ENCODE results near the gene VWA7. TPM values are rescaled to one million over a fixed set of nuclear protein-coding genes. Genes with fewer than 3 reads are reported as not detected.

VWA7 gene
- total and polyA plus RNA-seq, 12 donors, result 0.17 to 8.1 (median 0.68) TPM

DNA sequence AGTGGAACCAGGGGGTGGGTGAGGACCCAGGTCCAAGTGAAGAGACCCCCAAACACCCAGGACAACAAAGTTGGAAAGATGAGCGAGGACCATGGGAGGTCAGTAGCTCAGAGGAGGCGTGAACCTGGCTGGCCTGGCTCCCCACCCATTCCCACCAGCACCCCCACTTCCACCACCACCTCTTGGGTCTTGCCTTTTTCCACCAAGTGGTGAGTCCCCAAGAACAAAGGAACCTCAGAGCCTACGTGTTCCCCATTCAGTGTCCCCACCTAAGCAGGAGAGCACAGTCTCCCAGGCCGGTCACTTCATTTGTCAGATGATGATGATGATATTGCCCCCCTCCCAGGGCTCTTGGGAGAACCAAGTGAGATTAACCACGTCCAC is 531 bp upstream of the VWA7 start:
- Histone ChIP-seq H3K4me1 (replicated peaks in 1 of 2) (peaks cover 6 to 8% of the 10 kb centered on the region in 2 donors), H3K27ac (no peak overlapping the region), H3K4me3 (no peak overlapping the region), H3K9me3 (replicated peaks in 1 of 3) (no peaks in the 10 kb centered on the region), H3K27me3 (no peaks in the 10 kb centered on the region), H3K36me3 (replicated peaks in 1 of 2) (peaks cover 0 to 44% of the 10 kb centered on the region in 2 donors)
- TF ChIP-seq POLR2A (IDR thresholded peaks at IDR 0.05) (no peak), CTCF (IDR thresholded peaks at IDR 0.05) (no peak)
- DNase-seq, result no peak
- WGBS, 4 donors, result 91 to 100% (median 95%) methylated on average over 3 to 5 of the region's 5 CpGs
- intact Hi-C loops (cut with DNase I), result no loop called here

GRCh38 chr6:31776485-31776988 is 591 bp downstream of the VWA7 start:
- TF ChIP-seq POLR2A (IDR thresholded peaks at IDR 0.05) (no peak), CTCF (IDR thresholded peaks at IDR 0.05) (no peak)
- WGBS, 4 donors, result 29 to 55% (median 43%) methylated on average over 6 to 14 of the region's 14 CpGs
- H3K27me3 ChIP-seq, result no peaks in the 10 kb centered on the region
- peaks cover 6 to 8% of the 10 kb centered on the region in 2 donors for H3K4me1 ChIP-seq (replicated peaks in 1 of 2)
- intact Hi-C loops (cut with DNase I), result no loop called here
- H3K9me3 ChIP-seq (replicated peaks in 1 of 3), result no peaks in the 10 kb centered on the region
- DNase-seq, result peak in 1 of 7 donors; percentile 71
- no peak overlapping the region for H3K4me3 ChIP-seq
- peaks cover 0 to 32% of the 10 kb centered on the region in 2 donors for H3K36me3 ChIP-seq (replicated peaks in 1 of 2)
- H3K27ac ChIP-seq, result peak overlapping the region in 1 of 5 donors; percentile 40

DNA sequence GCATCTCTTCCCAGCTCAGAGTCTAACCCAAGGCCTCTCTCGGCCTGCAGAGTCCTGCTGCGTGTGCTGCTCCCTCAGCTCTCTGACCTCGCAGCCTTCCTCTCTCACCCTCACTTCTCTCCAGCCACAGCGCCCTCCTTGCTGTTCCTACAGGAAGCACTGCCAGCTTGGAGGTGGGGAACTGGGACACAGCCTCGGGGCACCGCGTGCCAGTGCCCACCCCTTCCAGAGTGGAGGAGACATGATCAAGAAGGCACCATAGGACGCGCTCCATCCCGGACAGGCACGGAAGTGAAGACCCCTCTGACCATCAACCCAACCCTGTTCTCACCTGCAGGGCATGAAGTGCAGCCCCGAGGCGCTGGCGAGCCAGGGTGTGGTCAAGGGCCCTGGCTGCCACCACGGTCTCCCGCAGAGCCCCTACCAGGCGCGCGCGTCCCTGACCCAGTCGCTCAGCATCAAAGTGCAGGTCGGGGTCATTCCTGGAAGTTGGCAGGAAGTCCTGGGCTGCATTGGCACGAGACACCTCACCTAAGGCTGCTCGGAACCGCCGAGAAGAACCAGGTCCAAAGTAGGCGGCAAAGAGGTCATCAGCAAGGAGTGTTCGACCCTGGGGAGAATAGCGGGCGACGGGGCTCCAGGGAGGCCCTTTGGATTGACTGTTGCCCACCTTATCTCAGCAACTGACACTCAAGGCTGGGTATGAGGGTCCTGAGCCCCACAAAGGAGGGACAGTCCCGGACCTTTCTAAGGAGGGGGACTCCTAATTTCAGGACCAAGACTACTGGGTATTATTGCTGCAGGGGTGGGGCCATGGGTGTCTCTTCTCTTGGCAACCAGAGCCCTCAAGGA is 1.3 kb downstream of the VWA7 start:
- Histone ChIP-seq H3K4me1 (replicated peaks in 1 of 2) (peaks cover 6 to 8% of the 10 kb centered on the region in 2 donors), H3K27me3 (no peaks in the 10 kb centered on the region), H3K36me3 (replicated peaks in 1 of 2) (peaks cover 0 to 26% of the 10 kb centered on the region in 2 donors), H3K27ac (no peak overlapping the region), H3K4me3 (no peak overlapping the region), H3K9me3 (replicated peaks in 1 of 3) (no peaks in the 10 kb centered on the region)
- TF ChIP-seq CTCF (IDR thresholded peaks at IDR 0.05) (no peak), POLR2A (IDR thresholded peaks at IDR 0.05) (no peak)
- WGBS, 4 donors, result 74 to 92% (median 83%) methylated on average over 19 to 32 of the region's 32 CpGs
- intact Hi-C loops (cut with DNase I), result no loop called here
- no peak for DNase-seq

DNA sequence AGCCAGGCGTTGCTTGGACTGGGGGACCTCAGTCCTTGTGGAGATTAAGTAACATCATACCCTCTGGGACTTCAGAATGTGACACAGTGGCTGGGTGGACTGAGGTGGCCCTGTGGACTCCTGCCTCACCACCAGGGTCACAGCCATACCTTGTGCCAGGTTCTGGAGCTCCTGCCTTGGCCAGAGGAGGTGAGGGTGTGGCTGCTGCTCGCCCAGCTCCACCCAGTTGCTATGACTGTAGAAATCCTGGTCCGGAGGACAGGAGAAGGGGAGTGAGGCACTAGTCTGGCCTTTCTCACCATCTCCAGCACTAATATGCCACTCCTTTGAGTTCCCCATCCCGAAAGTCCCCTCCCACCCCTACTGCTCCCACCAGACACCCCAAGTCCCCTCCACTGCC is 1.9 kb downstream of the VWA7 start:
- no peak overlapping the region for H3K27ac ChIP-seq
- 67 to 82% (median 74%) methylated on average over 3 to 4 of the region's 4 CpGs for WGBS, 4 donors
- peaks cover 6 to 8% of the 10 kb centered on the region in 2 donors for H3K4me1 ChIP-seq (replicated peaks in 1 of 2)
- no peaks in the 10 kb centered on the region for H3K9me3 ChIP-seq (replicated peaks in 1 of 3)
- peaks cover 0 to 19% of the 10 kb centered on the region in 2 donors for H3K36me3 ChIP-seq (replicated peaks in 1 of 2)
- intact Hi-C loops (cut with DNase I), result no loop called here
- H3K4me3 ChIP-seq, result no peak overlapping the region
- no peak for DNase-seq
- H3K27me3 ChIP-seq, result no peaks in the 10 kb centered on the region
- no peak for TF ChIP-seq CTCF (IDR thresholded peaks at IDR 0.05)
- TF ChIP-seq POLR2A (IDR thresholded peaks at IDR 0.05), result no peak
